WERI-Rb-1 (cell line): ENCODE results near the gene ELAVL4.

Experiments used
- DNase-seq: peaks from one replicate; pipeline ENCODE4 v3.0.0-alpha.2; 2020
- H3K27ac ChIP-seq: fragments of 250-450 bp; sonication (Bioruptor Pico); 2 replicates; pipeline ENCODE4 v1.5.1; 2020; ENCODE audit warnings: mild to moderate bottlenecking, moderate library complexity
- H3K27me3 ChIP-seq: fragments of 250-450 bp; sonication (Bioruptor Pico); 2 replicates; pipeline ENCODE4 v1.5.1; 2021; ENCODE audit warnings: mild to moderate bottlenecking, low read depth, moderate library complexity; ENCODE audit not compliant: insufficient read depth, severe bottlenecking
- H3K36me3 ChIP-seq: fragments of 250-450 bp; sonication (Bioruptor Pico); 2 replicates; pipeline ENCODE4 v1.5.1; 2020; ENCODE audit warnings: mild to moderate bottlenecking, moderate library complexity
- H3K4me3 ChIP-seq: 2 replicates; pipeline ENCODE4 v1.5.1; 2011; ENCODE audit warnings: low read depth, mild to moderate bottlenecking, control low read depth, low read length
- H3K9me3 ChIP-seq: fragments of 250-450 bp; sonication (Bioruptor Pico); 2 replicates; pipeline ENCODE4 v1.5.1; 2021; ENCODE audit warnings: mild to moderate bottlenecking, moderate library complexity; ENCODE audit not compliant: severe bottlenecking
- TF ChIP-seq, protein P1 (sequence below): IDR thresholded peaks from 2 replicates; pipeline ENCODE4 v1.5.1; 2011; ENCODE audit warnings: low read depth, mild to moderate bottlenecking, control low read depth, inconsistent platforms, low read length

Gene ELAVL4

DNA sequence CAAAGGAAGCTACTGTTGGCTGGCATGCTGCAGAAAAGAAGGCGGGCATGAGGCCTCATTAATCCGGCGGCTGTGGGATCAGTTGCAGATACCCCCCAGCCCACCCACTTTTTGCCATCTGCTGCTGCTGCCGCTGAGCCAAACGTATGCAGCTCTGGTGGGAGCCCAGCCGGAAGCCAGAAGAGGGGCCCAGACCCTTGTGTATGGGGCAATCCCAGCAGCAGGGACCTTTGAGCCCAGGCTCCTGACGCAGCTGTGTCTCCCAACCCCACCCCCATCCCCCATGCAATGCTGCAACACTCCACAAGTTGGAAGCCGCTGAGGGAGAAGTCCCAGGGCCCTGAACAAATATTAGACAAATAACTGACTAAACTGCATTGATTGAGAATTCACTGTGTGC, 106.0 kb downstream of the ELAVL4 start:
- no peak for DNase-seq
- no peaks in the 10 kb centered on the region for H3K9me3 ChIP-seq
- no peak overlapping the region for H3K27ac ChIP-seq
- TF ChIP-seq, protein P1, sequence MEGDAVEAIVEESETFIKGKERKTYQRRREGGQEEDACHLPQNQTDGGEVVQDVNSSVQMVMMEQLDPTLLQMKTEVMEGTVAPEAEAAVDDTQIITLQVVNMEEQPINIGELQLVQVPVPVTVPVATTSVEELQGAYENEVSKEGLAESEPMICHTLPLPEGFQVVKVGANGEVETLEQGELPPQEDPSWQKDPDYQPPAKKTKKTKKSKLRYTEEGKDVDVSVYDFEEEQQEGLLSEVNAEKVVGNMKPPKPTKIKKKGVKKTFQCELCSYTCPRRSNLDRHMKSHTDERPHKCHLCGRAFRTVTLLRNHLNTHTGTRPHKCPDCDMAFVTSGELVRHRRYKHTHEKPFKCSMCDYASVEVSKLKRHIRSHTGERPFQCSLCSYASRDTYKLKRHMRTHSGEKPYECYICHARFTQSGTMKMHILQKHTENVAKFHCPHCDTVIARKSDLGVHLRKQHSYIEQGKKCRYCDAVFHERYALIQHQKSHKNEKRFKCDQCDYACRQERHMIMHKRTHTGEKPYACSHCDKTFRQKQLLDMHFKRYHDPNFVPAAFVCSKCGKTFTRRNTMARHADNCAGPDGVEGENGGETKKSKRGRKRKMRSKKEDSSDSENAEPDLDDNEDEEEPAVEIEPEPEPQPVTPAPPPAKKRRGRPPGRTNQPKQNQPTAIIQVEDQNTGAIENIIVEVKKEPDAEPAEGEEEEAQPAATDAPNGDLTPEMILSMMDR: no peak
- H3K4me3 ChIP-seq: no peak overlapping the region
- H3K27me3 ChIP-seq: no peaks in the 10 kb centered on the region
- H3K36me3 ChIP-seq: no peaks in the 10 kb centered on the region

- H3K36me3 ChIP-seq: no peaks in the 10 kb centered on the region
- TF ChIP-seq, protein P1: no peak
- no peak overlapping the region for H3K4me3 ChIP-seq
- no peaks in the 10 kb centered on the region for H3K27me3 ChIP-seq
- H3K27ac ChIP-seq: no peak overlapping the region
- DNase-seq: no peak
- H3K9me3 ChIP-seq: no peaks in the 10 kb centered on the region
These were observed 109.8 kb downstream of the ELAVL4 start for GRCh38 chr1:50218344-50219120.

DNA sequence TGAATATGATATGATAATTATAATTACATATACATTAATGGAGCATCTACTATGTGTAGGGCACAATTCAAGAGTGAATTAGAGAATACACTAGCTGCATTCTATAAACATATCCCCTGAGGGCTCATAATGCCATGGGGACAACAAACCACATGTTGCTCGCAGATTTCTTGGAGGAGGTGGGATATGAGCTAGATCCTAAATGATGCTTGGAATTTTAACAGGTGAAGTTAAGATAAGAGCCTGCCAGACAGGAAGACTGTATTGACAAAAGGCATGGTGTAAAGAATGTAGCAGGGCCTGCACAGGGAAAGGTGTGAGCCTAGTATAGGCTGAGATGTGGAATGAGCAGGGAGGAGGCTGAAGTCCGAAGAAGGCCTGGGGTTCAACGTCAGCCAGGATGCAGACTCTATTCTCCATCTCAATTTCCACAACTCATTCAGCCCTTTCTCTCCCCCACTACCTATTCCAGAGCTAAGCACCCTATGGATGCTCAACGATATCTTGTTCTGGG, 120.2 kb downstream of the ELAVL4 start:
- DNase-seq: no peak
- TF ChIP-seq, protein P1: no peak
- Histone ChIP-seq H3K4me3 (no peak overlapping the region), H3K27ac (no peak overlapping the region), H3K27me3 (no peaks in the 10 kb centered on the region), H3K36me3 (no peaks in the 10 kb centered on the region), H3K9me3 (peaks cover 10% of the 10 kb centered on the region)

DNA sequence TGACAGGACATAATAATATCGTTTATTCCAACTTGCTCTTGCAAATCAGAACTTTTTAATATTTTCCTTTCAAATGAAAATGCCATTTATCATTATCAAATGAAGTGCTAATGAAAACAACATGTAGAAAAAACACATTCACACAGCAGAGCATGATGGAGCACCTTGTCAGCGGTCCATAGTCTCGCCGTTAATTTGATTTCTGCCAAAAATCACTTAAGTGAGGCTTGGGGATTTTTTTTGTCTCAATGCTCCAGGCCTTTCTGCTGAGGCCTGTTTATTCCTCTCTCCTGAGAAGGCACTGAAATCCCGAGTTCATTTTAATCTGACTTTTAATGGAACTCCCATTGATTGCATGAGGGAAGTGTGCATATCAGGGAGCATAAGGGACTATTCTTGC, 122.5 kb downstream of the ELAVL4 start:
- no peaks in the 10 kb centered on the region for H3K9me3 ChIP-seq
- H3K27me3 ChIP-seq: no peaks in the 10 kb centered on the region
- no peak overlapping the region for H3K27ac ChIP-seq
- H3K4me3 ChIP-seq: no peak overlapping the region
- H3K36me3 ChIP-seq: no peaks in the 10 kb centered on the region
- TF ChIP-seq, protein P1: no peak
- DNase-seq: no peak

- Histone ChIP-seq H3K27me3 (no peaks in the 10 kb centered on the region), H3K36me3 (no peaks in the 10 kb centered on the region), H3K9me3 (no peaks in the 10 kb centered on the region), H3K27ac (no peak overlapping the region), H3K4me3 (no peak overlapping the region)
- no peak for DNase-seq
- TF ChIP-seq, protein P1: no peak
These were observed 123.6 kb downstream of the ELAVL4 start for GRCh38 chr1:50232336-50232735.
